Measurements from ENCODE around the gene ROBO4.

The ROBO4 gene

GRCh38 chr11:124872280-124872679 lies 25.4 kb downstream of the ROBO4 start:
- no peak for DNase-seq (ENCODE audit: extremely low read depth, low read depth)
- TF ChIP-seq CTCF (IDR thresholded peaks at IDR 0.05; ENCODE audit: low read depth, low read length): no peak

GRCh38 chr11:124870430-124870829 lies 27.2 kb downstream of the ROBO4 start:
- no peak for TF ChIP-seq CTCF (IDR thresholded peaks at IDR 0.05; ENCODE audit: low read depth, low read length)
- DNase-seq (ENCODE audit: extremely low read depth, low read depth): no peak

GRCh38 chr11:124869856-124870387 lies 27.7 kb downstream of the ROBO4 start:
- no peak for TF ChIP-seq CTCF (IDR thresholded peaks at IDR 0.05; ENCODE audit: low read depth, low read length)

GRCh38 chr11:124869331-124869730 lies 28.3 kb downstream of the ROBO4 start:
- TF ChIP-seq CTCF (IDR thresholded peaks at IDR 0.05; ENCODE audit: low read depth, low read length): no peak
- DNase-seq (ENCODE audit: extremely low read depth, low read depth): no peak

More at GRCh38 chr11:124869856-124870387, 27.7 kb downstream of the ROBO4 start:
- no peak for DNase-seq (ENCODE audit: extremely low read depth, low read depth)

- TF ChIP-seq CTCF (IDR thresholded peaks at IDR 0.05; ENCODE audit: low read depth, low read length): no peak
- no peak for DNase-seq (ENCODE audit: extremely low read depth, low read depth)
Measured at GRCh38 chr11:124868331-124869274, 29.1 kb downstream of the ROBO4 start.

GRCh38 chr11:124867700-124868099 lies 30.0 kb downstream of the ROBO4 start:
- TF ChIP-seq CTCF (IDR thresholded peaks at IDR 0.05; ENCODE audit: low read depth, low read length): peak; percentile 49
- DNase-seq (ENCODE audit: extremely low read depth, low read depth): no peak

Measured in AG09319 (cell line).